ENCODE measurements around the gene CADM2.
"Not testable (repeated sequence)": the region's sequence is repeated elsewhere in the genome, so short reads cannot be mapped to it uniquely, and the experiment has no call there.

Gene CADM2

DNA sequence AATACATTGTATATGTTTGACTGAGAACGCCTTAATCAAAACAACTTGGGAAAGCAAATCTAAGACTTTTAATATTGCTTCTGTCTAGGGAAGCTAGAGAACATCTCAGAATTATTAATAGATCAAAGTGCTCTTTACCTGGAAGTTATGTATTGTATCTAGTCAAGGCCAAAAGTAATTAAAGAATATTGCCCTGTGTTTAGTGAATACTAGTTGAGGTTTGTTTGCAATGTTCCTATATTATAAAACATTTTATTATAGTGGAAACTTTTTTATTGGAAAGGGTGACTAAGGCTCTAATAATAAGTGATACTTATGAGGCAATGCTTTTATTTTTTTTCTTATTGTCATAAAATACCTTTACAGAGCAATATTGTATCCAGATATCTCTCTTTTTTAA lies 118.2 kb downstream of the CADM2 start:
- no peak for DNase-seq (ENCODE audit: low spot score)

DNA sequence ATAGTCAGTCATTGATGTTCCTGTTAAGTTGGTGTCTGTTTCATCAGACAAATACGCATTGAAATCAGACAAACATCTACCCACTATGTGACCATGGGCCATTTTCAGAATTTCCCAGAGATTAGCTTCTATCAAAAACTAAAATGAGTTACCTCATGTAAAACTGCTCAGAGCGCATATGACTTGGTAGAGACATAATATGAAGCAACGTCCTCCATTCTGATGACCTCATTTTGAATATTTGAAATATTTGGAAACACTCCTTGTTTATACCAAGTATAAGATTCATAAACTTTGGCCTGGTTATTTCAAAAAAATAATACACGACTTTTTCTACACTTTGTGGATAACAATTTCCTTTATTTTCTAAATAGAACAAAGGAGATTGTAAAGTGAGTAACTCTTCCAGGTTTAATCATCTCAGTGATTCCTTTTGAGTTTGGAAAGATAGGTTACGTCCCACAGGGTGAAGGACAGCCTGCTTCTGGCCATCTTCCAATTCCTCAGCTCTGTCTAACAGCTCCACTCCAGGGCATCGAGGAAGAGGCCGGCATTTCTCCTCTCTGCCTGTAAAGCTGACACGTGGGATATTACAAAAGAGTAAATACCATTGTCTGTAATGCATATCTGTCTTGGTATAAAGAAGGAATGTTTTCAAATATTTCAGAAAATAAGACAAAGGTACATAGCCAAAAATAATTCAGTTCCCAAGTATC lies 122.6 kb downstream of the CADM2 start:
- DNase-seq (ENCODE audit: low spot score) = no peak

DNA sequence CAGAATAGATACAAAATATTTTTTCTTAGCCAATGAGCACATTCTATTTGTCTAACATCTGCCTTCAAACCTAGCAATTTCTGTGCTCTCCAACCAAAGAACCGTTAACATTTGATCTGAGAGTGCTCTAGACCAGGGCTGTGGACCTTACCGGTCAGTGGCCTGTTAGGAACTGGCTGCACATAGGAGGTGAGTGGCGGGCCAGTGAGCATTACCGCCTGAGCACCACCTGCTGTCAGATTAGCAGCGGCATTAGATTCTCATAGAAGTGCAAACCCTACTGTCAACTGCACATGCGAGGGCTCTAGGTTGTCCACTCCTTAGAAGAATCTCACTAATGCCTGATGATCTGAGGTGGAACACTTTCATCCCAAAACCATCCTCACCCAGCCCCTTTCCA lies 131.7 kb downstream of the CADM2 start:
- no peak for DNase-seq (ENCODE audit: low spot score)

DNA sequence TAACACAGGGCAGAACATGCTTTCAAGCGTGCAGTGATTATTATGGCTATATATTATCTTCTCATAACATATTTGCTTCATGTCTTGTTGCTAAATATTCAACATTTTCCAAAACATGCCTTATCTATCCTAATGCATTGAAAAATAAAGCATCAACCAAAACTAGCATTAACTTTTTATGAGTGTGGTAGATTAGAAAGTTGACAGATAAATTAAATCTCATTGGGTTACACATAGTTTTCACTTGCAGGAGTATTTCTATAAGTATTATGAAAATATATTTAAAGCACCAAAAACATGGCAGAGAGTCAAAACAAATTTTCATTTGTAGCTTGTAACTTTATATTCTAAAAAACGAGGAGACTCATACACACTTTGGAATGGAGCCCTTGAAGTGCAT lies 141.5 kb downstream of the CADM2 start:
- no peak for DNase-seq (ENCODE audit: low spot score)

DNA sequence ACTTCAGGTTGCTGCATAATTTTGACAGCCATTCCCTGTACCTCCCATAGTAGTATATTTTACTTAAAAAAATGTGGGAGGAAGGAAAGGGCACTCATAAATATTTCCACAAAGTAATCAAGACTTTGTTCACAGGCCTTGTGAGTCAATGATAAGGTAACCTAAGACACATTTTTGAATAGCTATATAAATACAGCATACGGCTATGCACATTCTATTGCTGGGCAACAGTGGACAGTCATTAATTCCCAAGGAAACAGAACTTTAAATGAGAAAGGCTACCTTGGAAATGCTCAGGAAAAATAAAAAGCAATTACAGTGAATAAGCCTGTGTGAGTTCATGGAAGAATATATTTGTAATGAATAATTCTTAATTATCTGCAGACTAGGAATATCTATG lies 144.0 kb downstream of the CADM2 start:
- DNase-seq (ENCODE audit: low spot score) = no peak

DNA sequence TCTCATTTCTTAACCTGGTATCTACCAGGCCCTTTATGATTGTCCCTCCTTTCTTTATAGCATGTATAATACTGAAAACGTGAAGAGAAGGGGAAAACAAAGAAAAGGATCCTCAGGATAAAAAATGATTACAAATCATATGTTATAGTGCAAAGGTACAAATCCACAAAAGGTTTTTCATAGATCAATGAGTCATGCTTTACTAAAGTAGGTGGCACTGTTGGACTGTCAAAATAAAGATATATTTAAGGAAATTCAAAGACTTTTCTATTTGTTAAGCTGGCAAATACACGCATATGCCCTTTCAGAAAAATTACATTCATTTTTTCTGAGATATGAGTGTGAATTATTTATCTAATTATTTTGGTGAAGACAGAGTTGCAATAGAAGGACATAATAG lies 151.6 kb downstream of the CADM2 start:
- DNase-seq (ENCODE audit: low spot score) = no peak

DNA sequence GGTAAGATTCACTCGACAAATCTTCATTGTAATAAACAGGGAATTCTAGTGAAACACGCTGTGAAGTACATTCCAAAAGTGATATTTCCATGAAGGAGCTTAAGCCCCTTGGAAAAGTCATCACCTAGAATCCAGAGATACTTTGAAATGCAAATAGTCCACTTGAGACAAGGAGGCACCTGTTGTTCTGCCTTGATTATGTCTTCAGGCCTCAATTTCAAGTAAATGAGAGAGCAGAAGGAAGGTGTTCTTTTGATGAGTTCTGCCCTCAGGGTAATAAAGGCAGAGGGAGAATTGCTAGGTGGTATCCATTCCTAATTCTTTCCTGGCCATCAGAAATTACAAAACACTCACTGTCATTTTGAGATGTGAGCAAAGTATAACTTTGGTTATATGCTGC lies 162.1 kb downstream of the CADM2 start:
- no peak for DNase-seq (ENCODE audit: low spot score)

DNA sequence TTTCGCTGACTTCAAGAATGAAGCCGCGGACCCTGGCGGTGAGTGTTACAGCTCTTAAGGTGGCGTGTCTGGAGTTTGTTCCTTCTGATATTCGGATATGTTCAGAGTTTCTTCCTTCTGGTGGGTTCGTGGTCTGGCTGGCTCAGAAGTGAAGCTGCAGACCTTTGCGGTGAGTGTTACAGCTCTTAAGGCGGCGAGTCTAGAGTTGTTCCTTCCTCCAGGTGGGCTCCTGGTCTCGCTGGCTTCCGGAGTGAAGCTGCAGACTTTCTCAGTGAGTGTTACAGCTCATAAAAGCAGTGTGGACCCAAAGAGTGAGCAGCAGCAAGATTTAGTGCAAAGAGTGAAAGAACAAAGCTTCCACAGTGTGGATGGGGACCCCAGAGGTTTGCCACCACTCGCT lies 174.1 kb downstream of the CADM2 start:
- not testable (repeated sequence) for DNase-seq (ENCODE audit: low spot score)

DNA sequence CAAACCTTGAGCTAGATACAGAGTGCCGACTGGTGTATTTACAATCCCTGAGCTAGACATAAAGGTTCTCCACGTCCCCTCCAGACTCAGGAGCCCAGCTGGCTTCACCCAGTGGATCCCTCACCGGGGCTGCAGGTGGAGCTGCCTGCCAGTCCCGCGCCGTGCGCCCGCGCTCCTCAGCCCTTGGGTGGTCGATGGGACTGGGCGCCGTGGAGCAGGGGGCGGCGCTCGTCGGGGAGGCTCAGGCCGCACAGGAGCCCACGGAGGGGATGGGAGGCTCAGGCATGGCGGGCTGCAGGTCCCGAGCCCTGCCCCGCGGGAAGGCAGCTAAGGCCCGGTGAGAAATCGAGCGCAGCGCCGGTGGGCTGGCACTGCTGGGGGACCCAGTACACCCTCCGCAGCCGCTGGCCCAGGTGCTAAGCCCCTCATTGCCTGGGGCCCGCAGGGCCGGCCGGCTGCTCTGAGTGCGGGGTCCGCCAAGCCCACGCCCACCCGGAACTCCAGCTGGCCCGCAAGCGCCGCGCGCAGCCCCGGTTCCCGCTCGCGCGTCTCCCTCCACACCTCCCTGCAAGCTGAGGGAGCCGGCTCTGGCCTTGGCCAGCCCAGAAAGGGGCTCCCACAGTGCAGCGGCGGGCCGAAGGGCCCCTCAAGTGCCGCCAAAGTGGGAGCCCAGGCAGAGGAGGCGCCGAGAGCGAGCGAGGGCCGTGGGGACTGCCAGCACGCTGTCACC lies 175.1 kb downstream of the CADM2 start:
- DNase-seq (ENCODE audit: low spot score) = not testable (repeated sequence)

DNA sequence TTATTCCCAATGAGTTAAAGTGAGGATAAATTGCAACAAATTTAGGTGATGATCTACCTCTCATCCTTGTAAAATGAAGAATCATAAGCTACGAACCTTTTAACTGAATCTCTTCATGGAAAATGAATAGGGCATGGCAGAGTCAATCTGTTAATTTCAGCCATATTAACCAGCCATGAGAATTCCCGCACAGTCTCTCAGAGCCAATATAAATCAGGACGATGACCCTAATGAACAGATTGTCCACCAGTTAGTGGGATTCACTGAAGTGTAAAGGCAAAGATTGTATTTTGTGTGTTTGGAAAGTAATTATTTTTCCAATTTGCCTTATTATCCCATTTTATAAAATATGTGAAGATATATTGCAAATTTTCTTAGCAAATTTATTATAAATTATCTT lies 183.8 kb downstream of the CADM2 start:
- no peak for DNase-seq (ENCODE audit: low spot score)

DNA sequence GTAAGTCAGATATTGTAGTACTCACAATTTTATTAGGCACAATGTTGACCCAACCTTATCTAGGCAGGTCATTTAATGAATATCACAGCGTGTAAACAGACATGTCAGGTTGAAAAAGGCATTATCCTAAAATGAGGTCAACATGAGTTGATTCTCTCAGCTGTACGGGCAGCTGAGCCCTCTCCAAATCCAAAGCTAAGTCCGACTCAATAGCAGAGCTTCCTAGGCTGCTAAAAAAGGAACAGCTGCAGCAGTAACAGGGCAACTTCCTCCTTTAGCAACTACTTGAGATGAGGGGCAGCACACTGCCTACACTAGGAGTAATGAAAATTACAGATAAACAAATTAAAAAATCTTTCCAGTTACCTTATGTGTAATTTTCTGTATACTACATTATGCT lies 189.2 kb downstream of the CADM2 start:
- DNase-seq (ENCODE audit: low spot score) = no peak

DNA sequence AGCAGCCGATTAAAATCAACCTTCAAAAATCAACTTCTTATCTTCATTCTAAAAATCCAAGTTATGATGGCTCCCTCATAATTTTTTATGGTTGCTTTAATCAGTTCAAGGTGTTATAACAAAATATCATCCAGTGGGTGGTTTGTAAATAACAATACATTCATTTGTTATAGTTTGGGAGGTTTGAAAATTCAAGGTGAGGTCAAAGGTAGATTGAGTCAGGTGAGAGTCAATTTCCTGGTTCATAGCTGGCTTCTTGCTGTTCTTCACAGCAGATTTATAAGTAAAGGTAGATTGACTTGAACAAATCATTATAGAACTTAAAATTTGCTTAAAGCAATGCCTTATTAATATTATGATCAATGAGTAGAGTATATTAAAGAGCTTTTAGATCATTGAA lies 192.8 kb downstream of the CADM2 start:
- no peak for DNase-seq (ENCODE audit: low spot score)

DNA sequence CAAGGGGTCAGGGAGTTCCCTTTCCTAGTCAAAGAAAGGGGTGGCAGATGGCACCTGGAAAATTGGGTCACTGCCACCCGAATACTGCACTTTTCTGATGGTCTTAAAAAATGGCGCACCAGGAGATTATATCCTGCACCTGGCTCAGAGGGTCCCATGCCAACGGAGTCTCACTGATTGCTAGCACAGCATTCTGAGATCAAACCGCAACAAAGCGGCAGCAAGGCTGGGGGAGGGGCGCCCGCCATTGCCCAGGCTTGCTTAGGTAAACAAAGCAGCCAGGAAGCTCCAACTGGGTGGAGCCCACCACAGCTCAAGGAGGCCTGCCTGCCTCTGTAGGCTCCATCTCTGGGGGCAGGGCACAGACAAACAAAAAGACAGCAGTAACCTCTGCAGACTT lies 194.5 kb downstream of the CADM2 start:
- DNase-seq (ENCODE audit: low spot score) = not testable (repeated sequence)

DNA sequence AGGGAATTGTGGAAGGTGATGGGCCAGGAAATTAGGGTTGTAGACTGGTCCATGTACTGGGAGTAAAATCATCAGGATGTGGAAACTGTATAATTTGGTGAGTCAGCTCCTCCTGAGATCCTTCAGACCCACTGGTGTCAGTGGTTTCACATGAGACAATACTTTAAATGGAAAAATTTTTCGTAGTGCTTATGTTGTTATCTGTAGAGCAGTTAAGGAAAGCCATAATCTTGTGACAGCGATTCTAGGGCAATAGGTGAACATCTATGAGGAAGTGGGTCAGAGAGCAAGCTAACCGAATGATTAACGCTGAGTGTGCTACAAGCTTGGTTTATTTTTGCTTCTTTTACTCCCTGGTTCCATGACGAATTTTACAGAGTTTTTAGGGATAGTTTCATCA lies 200.6 kb downstream of the CADM2 start:
- DNase-seq (ENCODE audit: low spot score) = no peak

DNA sequence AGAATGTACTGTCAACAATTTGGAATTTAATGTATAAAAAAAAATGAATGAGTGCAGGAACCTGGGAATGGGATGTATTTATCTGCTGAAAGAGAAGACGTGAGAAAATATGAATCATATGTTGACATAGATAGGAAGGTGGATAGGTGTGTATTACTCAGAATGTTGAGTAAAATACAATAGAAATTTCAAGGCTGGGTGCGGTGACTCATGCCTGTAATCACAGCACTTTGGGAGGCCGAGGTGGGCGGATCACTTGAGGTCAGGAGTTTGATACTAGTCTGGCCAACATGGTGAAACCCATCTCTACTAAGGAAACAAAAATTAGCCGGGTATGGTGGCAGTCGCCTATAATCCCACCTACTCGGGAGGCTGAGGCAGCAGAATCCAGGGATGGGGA lies 202.8 kb downstream of the CADM2 start:
- DNase-seq (ENCODE audit: low spot score) = no peak

DNA sequence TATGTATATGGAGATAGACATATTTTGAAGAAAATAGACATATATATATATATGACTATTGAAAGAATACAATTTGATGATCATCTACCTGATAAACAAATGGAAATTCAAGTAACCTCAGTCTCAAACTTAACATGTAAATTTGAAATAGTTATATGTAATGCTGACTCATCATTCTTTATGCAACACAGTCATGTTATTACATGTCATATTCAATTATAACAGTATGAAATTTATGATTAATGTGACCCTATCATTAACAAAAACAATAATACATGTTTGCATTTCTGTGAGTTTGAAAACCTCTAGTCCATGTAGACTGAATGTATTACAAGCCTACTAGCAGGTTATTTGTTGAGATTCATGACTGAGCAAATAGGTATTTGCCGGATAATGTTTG lies 204.1 kb downstream of the CADM2 start:
- no peak for DNase-seq (ENCODE audit: low spot score)

DNA sequence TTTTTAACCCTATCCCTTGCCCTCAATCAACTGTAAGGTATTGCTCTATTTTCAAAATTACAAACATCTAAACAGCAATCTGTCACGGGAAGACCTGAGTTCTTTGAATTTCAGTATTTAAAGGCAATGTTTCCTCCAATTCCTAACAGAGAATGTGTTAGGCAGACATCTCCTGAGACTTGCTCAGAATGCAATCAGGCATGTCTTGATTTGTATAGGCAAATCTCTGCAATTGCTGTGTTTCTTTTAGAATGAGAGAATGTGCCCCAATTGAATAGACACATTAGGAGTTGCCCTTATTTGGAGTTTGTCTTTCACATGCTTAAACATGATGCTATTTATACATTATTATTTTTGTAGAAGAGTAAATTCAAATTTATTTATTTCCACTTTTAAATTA lies 205.6 kb downstream of the CADM2 start:
- no peak for DNase-seq (ENCODE audit: low spot score)

DNA sequence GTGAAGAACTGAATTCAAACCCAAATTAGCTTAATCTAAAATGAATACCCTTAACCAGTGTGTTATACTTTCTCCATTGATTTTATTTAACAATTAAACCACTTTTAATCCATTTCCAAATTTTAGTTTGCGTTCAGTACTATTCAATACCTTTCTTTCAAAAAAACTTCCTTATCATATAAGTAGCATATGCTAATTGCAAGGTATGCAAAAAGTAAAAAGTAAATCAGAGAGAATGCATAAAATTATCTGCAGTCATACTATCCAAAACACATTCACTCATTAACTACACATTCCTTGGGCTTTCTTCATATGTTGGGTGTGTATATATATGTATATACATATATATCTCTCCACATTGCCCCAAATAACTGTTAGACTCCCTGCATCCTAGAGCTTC lies 208.8 kb downstream of the CADM2 start:
- no peak for DNase-seq (ENCODE audit: low spot score)

DNA sequence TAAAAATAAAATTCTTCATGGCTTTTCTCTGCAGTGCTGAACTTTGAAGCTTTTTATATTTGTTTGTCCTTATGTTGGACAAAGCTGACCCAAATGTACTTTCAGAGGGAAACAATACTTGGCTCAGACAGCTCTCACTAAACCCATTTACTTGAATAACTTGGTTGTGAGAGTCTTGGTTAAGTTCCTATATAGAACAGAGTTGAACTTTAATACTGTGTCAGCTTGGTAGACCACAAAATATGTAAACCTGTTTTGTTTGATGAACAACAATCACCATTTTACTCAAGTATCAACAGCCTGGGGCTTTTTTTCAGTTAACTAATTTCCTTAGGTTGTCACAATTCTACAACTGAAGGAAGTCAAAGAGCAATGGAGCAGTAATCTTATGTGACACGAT lies 211.9 kb downstream of the CADM2 start:
- DNase-seq (ENCODE audit: low spot score) = no peak

DNA sequence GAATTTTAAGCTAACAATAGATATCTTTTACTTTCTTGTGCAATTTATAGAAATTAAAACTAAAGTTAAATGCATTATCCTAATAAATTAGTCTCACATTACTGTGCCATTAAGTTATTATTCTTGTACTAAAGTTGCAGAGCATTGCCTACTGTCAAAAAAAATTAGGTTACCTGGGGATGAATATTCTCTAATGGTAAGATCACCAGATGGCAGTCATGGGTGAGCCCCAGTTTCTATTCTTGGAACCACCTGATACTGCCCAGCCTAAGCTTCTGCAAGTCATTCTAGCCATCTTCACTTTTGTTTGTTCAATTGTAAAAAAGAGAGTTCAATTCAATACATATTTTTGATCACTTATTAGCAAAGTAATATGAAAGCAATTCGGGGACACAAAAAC lies 213.2 kb downstream of the CADM2 start:
- no peak for DNase-seq (ENCODE audit: low spot score)

DNA sequence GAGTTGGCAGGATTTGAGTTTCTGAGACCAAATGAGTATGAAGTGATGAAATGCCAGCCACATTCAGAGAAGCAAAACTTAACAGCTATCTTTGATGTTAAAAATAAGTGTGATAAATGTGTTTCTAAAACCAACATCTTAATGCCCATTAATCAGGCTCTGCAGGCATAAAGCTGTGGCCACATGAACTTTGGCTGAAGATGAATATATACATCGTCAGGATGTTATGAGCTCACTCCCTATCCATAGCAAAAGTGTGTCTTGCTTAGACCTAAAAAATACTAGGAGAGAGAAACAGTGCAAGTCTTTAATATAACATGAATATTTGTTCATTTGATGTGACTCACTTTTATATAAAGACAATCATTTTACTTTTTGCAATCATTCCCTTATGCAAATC lies 218.0 kb downstream of the CADM2 start:
- DNase-seq (ENCODE audit: low spot score) = no peak

DNA sequence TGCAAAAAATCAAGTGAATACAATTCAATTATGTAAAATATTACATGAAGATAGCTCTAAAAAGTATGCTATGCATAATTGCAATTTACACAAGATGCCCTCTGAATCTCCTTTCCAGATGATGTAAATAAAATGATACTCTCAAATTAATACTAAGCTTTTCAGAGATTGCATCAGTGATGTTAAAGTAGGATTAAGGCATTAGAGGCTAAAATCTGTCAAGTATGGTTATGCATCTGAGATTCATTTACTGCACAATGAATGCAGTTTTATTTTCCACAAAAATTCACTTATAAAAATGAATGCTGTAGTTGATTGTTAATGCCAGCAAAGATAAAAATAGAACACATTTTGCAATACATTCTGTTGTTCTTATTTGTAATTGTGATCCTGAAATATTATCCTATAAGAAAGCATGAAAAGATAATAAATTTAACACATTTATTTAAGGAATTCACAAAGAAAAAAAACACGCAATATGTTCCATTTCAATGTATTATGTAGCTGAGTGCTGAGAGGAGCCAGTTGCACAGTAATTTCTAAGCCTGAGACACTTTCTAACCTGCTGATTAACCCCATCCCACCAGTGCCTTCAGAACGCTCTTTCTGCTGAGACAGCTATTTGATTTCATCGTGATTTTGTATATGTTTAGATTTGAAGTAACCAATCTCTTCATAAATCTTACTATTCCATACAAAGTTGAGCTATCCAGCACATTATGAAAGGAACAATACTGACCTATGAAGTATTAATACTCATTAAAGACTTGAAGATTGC lies 224.4 kb downstream of the CADM2 start:
- no peak for DNase-seq (ENCODE audit: low spot score)

DNA sequence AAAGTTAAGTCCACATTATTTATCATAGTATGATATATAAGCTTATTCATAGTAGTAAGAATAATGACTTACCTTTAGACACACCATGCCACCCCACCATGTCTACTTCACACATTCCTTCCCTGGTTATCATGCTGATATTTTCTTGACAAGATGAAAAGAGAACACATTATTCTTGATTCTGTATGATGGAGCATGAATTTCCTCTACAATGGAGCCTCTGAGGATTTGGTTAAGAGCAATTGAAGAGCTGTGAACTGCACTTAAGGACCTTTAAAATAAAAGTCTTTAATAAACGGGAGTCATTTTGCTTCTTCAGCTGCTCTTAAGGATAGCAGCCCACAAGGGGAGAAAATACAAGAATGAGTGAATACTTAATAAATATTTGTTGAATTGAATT lies 226.7 kb downstream of the CADM2 start:
- DNase-seq (ENCODE audit: low spot score) = no peak

All from AG08396 (cell line).